SK-N-SH treated with all-trans-retinoic acid at 6 μM for 48 hours (cell line): ENCODE data around the gene CACNA2D3.

Experiments
- ATAC-seq: fragments of 200-7000 bp; cut with Tn5 transposase; 3 replicates; pipeline ENCODE4 v1.9.1; 2020; ENCODE audit warnings: mild to moderate bottlenecking, moderate library complexity
- ARNTL ChIP-seq: fragments of 450-650 bp; formaldehyde crosslinking; IDR thresholded peaks from 2 replicates; pipeline ENCODE4 v1.5.0; 2020; ENCODE audit warnings: low read depth, mild to moderate bottlenecking, moderate library complexity, borderline replicate concordance
- BACH2 ChIP-seq: fragments of 250-450 bp; sonication (Bioruptor Pico); IDR thresholded peaks from 2 replicates; pipeline ENCODE4 v1.9.0; 2021; ENCODE audit warnings: mild to moderate bottlenecking, borderline replicate concordance
- CSDC2 ChIP-seq: fragments of 250-450 bp; sonication (Bioruptor Pico); IDR thresholded peaks from 2 replicates; pipeline ENCODE4 v1.5.0; 2020; ENCODE audit warnings: mild to moderate bottlenecking, moderate library complexity
- ESRRG ChIP-seq: fragments of 250-450 bp; sonication (Bioruptor Pico); IDR thresholded peaks from 2 replicates; pipeline ENCODE4 v1.6.1; 2021; ENCODE audit warnings: mild to moderate bottlenecking
- GLIS3 ChIP-seq: fragments of 250-450 bp; sonication (Bioruptor Pico); IDR thresholded peaks from 2 replicates; pipeline ENCODE4 v1.5.0; 2020; ENCODE audit warnings: mild to moderate bottlenecking, moderate library complexity
- ISL1 ChIP-seq: fragments of 250-450 bp; sonication (Bioruptor Pico); IDR thresholded peaks from 2 replicates; pipeline ENCODE4 v2.1.2; 2022; ENCODE audit warnings: mild to moderate bottlenecking, moderate library complexity
- OSR1 ChIP-seq: fragments of 250-450 bp; sonication (Bioruptor Pico); IDR thresholded peaks from 2 replicates; pipeline ENCODE4 v1.8.0; 2022; ENCODE audit warnings: moderate library complexity, mild to moderate bottlenecking, inconsistent platforms
- PPARA ChIP-seq: fragments of 250-450 bp; sonication (Bioruptor Pico); IDR thresholded peaks from 2 replicates; pipeline ENCODE4 v1.5.0; 2020; ENCODE audit warnings: mild to moderate bottlenecking, borderline replicate concordance
- RARB ChIP-seq: fragments of 250-450 bp; sonication (Bioruptor Pico); IDR thresholded peaks from 2 replicates; pipeline ENCODE4 v1.8.0; 2021; ENCODE audit warnings: mild to moderate bottlenecking, moderate library complexity
- TCF4 ChIP-seq: fragments of 250-450 bp; sonication (Bioruptor Pico); IDR thresholded peaks from 2 replicates; pipeline ENCODE4 v1.8.0; 2021; ENCODE audit warnings: mild to moderate bottlenecking, moderate library complexity, borderline replicate concordance
- TOX ChIP-seq: fragments of 250-450 bp; sonication (Bioruptor Pico); IDR thresholded peaks from 2 replicates; pipeline ENCODE4 v1.8.0; 2021; ENCODE audit warnings: mild to moderate bottlenecking, moderate library complexity, borderline replicate concordance
- ZC3H10 ChIP-seq: fragments of 250-450 bp; sonication (Bioruptor Pico); IDR thresholded peaks from 2 replicates; pipeline ENCODE4 v1.5.1; 2021; ENCODE audit warnings: mild to moderate bottlenecking, moderate library complexity
- ZFP3 ChIP-seq: fragments of 250-450 bp; sonication (Bioruptor Pico); IDR thresholded peaks from 2 replicates; pipeline ENCODE4 v1.5.0; 2020; ENCODE audit warnings: mild to moderate bottlenecking, moderate library complexity
- ZNF565 ChIP-seq: fragments of 450-650 bp; formaldehyde crosslinking; conservative IDR thresholded peaks from 2 replicates; pipeline ENCODE4 v1.5.0; 2020; ENCODE audit warnings: low read depth, mild to moderate bottlenecking, moderate library complexity
- ZNF70 ChIP-seq: fragments of 450-650 bp; formaldehyde crosslinking; IDR thresholded peaks from 2 replicates; pipeline ENCODE4 v1.5.0; 2020; ENCODE audit warnings: mild to moderate bottlenecking, moderate library complexity
- ZNF8 ChIP-seq: fragments of 450-650 bp; formaldehyde crosslinking; IDR thresholded peaks from 2 replicates; pipeline ENCODE4 v1.5.0; 2020; ENCODE audit warnings: mild to moderate bottlenecking, moderate library complexity
- TF ChIP-seq, protein P1 (sequence below): fragments of 250-450 bp; sonication (Bioruptor Pico); IDR thresholded peaks from 2 replicates; pipeline ENCODE4 v1.5.0; 2020; ENCODE audit warnings: mild to moderate bottlenecking, moderate library complexity
- TF ChIP-seq, protein P2 (sequence below): fragments of 250-450 bp; sonication (Bioruptor Pico); IDR thresholded peaks from 2 replicates; pipeline ENCODE4 v1.8.0; 2020; ENCODE audit warnings: mild to moderate bottlenecking, moderate library complexity, borderline replicate concordance
- TF ChIP-seq, protein P3 (sequence below): fragments of 250-450 bp; sonication (Bioruptor Pico); IDR thresholded peaks from 2 replicates; pipeline ENCODE4 v1.5.1; 2020; ENCODE audit warnings: low read depth, mild to moderate bottlenecking, moderate library complexity
- TF ChIP-seq, protein P4 (sequence below): fragments of 250-450 bp; sonication (Bioruptor Pico); IDR thresholded peaks from 2 replicates; pipeline ENCODE4 v1.5.1; 2021; ENCODE audit warnings: mild to moderate bottlenecking, moderate library complexity
- TF ChIP-seq, protein P5 (sequence below): fragments of 250-450 bp; sonication (Bioruptor Pico); IDR thresholded peaks from 2 replicates; pipeline ENCODE4 v1.8.0; 2021; ENCODE audit warnings: low read depth, mild to moderate bottlenecking, moderate library complexity, borderline replicate concordance

CACNA2D3 gene

DNA sequence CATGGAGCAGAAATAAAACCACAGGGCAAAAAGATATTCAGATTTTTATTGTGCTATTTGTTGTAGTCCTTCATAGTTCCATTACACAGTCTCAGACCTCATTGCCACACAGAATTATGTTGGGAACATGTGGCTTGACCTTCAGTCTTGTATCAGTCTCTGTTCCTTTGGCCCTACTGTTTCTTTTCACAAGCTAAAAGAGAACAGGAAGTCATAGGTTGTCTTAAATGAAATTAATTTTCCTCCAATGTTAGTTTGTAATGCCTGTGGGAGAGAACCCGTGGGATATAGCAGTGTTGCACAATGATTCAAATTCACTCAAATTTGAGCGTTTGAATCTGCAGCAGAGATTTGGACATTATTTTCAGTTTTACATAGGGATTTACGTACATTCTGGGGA lies 445.6 kb downstream of the CACNA2D3 start:
- ATAC-seq: no peak
- no peak for TF ChIP-seq PPARA (CRISPR knock-in tag)
- TF ChIP-seq, protein P1, sequence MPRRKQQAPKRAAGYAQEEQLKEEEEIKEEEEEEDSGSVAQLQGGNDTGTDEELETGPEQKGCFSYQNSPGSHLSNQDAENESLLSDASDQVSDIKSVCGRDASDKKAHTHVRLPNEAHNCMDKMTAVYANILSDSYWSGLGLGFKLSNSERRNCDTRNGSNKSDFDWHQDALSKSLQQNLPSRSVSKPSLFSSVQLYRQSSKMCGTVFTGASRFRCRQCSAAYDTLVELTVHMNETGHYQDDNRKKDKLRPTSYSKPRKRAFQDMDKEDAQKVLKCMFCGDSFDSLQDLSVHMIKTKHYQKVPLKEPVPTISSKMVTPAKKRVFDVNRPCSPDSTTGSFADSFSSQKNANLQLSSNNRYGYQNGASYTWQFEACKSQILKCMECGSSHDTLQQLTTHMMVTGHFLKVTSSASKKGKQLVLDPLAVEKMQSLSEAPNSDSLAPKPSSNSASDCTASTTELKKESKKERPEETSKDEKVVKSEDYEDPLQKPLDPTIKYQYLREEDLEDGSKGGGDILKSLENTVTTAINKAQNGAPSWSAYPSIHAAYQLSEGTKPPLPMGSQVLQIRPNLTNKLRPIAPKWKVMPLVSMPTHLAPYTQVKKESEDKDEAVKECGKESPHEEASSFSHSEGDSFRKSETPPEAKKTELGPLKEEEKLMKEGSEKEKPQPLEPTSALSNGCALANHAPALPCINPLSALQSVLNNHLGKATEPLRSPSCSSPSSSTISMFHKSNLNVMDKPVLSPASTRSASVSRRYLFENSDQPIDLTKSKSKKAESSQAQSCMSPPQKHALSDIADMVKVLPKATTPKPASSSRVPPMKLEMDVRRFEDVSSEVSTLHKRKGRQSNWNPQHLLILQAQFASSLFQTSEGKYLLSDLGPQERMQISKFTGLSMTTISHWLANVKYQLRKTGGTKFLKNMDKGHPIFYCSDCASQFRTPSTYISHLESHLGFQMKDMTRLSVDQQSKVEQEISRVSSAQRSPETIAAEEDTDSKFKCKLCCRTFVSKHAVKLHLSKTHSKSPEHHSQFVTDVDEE (CRISPR knock-in tag): no peak
- TF ChIP-seq, protein P2, sequence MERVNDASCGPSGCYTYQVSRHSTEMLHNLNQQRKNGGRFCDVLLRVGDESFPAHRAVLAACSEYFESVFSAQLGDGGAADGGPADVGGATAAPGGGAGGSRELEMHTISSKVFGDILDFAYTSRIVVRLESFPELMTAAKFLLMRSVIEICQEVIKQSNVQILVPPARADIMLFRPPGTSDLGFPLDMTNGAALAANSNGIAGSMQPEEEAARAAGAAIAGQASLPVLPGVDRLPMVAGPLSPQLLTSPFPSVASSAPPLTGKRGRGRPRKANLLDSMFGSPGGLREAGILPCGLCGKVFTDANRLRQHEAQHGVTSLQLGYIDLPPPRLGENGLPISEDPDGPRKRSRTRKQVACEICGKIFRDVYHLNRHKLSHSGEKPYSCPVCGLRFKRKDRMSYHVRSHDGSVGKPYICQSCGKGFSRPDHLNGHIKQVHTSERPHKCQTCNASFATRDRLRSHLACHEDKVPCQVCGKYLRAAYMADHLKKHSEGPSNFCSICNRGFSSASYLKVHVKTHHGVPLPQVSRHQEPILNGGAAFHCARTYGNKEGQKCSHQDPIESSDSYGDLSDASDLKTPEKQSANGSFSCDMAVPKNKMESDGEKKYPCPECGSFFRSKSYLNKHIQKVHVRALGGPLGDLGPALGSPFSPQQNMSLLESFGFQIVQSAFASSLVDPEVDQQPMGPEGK: no peak
- no peak for TF ChIP-seq GLIS3 (CRISPR knock-in tag)
- no peak for TF ChIP-seq ZNF8
- no peak for TF ChIP-seq ZC3H10 (CRISPR knock-in tag)
- no peak for TF ChIP-seq CSDC2 (CRISPR knock-in tag)
- no peak for TF ChIP-seq ESRRG (CRISPR knock-in tag)
- no peak for TF ChIP-seq OSR1 (CRISPR knock-in tag)
- TF ChIP-seq, protein P3, sequence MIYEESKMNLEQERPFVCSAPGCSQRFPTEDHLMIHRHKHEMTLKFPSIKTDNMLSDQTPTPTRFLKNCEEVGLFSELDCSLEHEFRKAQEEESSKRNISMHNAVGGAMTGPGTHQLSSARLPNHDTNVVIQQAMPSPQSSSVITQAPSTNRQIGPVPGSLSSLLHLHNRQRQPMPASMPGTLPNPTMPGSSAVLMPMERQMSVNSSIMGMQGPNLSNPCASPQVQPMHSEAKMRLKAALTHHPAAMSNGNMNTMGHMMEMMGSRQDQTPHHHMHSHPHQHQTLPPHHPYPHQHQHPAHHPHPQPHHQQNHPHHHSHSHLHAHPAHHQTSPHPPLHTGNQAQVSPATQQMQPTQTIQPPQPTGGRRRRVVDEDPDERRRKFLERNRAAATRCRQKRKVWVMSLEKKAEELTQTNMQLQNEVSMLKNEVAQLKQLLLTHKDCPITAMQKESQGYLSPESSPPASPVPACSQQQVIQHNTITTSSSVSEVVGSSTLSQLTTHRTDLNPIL (CRISPR knock-in tag): no peak
- no peak for TF ChIP-seq ARNTL
- TF ChIP-seq, protein P4, sequence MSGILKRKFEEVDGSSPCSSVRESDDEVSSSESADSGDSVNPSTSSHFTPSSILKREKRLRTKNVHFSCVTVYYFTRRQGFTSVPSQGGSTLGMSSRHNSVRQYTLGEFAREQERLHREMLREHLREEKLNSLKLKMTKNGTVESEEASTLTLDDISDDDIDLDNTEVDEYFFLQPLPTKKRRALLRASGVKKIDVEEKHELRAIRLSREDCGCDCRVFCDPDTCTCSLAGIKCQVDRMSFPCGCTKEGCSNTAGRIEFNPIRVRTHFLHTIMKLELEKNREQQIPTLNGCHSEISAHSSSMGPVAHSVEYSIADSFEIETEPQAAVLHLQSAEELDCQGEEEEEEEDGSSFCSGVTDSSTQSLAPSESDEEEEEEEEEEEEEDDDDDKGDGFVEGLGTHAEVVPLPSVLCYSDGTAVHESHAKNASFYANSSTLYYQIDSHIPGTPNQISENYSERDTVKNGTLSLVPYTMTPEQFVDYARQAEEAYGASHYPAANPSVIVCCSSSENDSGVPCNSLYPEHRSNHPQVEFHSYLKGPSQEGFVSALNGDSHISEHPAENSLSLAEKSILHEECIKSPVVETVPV (CRISPR knock-in tag): no peak
- no peak for TF ChIP-seq BACH2 (CRISPR knock-in tag)
- no peak for TF ChIP-seq TOX (CRISPR knock-in tag)
- no peak for TF ChIP-seq ISL1 (CRISPR knock-in tag)
- no peak for TF ChIP-seq ZFP3
- no peak for TF ChIP-seq RARB (CRISPR knock-in tag)
- no peak for TF ChIP-seq TCF4 (CRISPR knock-in tag)
- TF ChIP-seq, protein P5, sequence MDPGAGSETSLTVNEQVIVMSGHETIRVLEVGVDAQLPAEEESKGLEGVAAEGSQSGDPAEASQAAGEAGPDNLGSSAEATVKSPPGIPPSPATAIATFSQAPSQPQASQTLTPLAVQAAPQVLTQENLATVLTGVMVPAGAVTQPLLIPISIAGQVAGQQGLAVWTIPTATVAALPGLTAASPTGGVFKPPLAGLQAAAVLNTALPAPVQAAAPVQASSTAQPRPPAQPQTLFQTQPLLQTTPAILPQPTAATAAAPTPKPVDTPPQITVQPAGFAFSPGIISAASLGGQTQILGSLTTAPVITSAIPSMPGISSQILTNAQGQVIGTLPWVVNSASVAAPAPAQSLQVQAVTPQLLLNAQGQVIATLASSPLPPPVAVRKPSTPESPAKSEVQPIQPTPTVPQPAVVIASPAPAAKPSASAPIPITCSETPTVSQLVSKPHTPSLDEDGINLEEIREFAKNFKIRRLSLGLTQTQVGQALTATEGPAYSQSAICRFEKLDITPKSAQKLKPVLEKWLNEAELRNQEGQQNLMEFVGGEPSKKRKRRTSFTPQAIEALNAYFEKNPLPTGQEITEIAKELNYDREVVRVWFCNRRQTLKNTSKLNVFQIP (CRISPR knock-in tag): no peak
- TF ChIP-seq ZNF565 (CRISPR knock-in tag): no peak

DNA sequence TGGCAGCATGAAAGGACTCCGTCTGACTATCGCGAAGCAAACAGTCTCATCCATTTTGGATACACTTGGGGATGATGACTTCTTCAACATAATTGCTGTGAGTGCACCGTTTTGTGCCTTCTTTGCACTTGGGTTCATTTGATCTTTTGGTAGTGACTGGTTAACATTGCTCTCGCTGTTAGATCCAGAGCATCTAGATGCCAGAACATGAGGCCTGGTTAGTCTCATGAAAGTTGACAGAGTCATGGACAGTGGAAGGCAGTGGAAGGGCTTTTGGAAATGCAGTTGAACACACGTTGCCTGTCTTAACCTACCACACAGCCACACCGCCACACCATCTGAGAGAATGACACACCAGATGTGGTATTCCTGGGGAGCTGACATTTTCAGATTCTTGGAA lies 447.7 kb downstream of the CACNA2D3 start:
- no peak for ATAC-seq
- TF ChIP-seq, protein P3 (CRISPR knock-in tag): no peak
- TF ChIP-seq CSDC2 (CRISPR knock-in tag) (no peak), ZNF70 (CRISPR knock-in tag) (no peak), ARNTL (no peak), BACH2 (CRISPR knock-in tag) (no peak)
- TF ChIP-seq, protein P4 (CRISPR knock-in tag): no peak
